CD4-positive, alpha-beta T cell treated with Interleukin-6 for 4 hours (primary cell): Measurements from ENCODE around the gene EOGT.

ENCODE experiments used
- DNase-seq: peaks from one replicate; pipeline ENCODE4 v3.0.0-alpha.2; 2020; ENCODE audit warnings: mixed read lengths

EOGT gene

DNA sequence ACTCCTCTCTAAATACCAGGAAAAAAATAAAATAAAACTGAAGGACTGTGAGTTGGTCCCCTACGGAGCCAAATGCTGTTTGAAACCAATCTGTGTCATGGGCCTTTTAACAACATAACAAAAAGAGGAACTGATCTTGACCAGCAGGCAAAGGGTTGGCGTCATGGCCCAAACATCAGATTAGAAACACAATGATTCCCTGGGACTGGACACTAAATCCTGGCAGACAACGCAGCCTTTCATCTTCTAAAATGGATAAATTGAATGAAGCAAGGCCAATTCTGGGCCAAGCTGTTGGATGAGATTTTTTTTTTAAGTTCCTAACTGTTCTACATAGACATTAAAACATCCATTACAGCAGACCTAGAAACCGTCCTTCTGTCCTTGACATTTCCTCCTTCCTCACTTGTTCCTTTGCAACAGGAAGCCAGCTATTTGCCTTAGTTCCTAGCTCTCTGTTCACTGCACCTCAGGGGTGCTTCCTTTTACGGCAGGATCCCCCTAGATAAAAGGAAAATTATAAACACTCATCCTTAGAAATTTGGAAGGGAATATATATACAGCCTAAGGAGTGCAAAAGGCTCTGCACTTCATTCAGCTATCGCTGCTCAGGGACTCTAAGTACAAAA lies 59.6 kb downstream of the EOGT start:
- no peak for DNase-seq

DNA sequence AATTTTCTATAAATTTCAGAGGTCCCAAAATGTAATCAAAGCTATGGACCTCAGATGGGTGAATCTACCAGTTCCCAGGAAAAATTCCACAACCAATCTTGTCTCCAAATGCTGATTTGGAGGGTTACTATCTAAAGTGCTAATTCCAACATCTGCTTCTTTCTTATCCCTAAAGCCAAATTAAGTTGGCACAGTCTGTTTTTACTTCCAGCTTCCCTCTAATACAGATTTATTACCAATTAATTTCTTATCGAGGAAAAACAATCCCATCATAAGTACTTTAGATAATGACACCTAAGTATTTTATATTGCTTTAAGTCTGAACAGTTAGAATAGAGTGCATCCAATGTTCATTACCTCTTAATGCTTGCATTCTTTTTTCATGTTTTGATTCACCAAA lies 68.3 kb downstream of the EOGT start:
- DNase-seq: no peak

DNA sequence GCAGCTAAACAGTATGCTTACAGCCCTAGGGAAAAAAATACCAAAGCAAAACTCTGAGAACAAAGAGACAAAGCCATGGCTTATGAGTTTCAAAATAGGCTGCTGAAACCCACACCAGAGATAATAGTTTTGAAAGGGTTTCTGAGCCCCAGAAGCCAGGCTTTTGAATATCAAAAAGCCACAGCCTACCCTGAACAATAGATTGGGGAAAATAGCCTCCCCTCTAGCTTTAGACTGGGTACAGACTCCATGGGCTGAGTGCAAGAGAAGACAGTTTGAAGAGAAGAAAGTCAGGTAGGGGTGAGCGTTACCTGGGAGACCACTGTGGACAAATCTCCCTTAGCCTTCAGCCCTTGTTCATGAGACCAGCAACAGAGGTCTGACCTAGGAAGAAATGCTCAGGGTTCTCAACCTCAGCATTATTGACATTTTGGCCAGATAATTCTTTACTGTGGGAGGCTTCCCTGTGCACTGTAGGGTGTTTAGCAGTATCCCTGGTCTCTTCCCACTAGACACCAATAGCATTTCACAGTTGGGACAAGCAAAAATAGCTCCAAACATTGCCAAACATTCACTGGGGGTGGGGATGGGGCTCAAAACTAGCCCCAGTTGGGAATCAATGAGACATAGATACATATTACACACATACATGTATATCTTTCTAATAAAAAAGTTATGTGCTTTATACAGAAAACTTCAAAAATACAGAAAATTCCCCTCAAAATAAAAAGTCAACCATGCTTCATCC lies 69.6 kb downstream of the EOGT start:
- DNase-seq: no peak

DNA sequence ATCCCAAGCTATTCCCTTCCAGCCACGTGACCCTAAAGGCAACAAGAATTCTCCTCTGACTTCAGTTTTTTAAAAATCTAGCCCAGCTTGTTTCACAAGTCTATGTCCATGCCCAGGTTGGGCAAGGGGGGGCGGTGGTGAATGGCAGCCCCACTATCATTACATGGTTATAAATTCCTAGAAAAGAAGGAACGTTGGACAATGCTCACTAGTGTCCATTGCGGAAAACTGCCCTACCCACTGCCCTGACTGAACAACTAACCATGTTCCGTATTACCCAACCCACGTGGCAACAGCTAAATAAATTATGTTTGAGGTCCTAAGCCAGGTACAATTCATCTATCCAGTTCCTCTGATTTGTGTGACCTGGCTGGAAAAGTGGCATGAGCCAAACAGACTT lies 72.4 kb downstream of the EOGT start:
- DNase-seq: no peak

DNA sequence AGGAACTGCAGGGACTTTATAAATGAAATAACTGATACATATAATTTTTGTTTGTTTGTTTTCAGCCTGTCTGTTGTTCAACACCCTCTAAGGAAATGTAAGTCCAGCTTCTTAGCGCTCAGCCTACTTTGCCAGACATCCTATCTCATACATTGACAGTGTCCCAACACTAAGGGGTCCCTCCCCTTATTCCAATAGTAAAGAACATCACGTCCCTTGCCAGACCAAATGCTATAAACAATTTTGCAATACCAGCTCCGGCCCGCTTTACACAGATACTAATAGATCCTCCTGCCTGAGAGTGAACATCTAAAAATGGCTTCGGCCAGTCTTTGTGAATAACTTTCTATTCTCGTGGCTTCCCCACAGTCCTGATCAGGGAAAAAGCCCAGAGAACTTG lies 76.6 kb downstream of the EOGT start:
- no peak for DNase-seq

DNA sequence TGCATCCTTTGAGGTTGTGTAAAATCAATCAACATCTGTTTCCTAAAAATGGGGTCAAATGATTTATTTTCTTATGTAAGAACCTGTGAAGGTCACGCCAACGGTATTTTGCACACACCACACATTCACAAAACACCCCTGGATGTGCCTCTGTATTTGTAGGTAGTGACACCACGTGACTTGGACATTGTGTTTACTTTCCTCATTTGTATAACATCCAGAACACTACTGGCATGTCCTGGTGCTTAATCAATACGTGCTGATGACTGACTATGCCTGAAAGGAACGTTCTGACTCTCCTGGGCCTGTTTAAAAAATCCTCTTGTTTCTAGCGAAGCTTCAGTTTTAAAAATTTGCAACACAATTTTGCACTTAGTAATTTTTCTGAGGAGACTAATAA lies 77.7 kb downstream of the EOGT start:
- no peak for DNase-seq

DNA sequence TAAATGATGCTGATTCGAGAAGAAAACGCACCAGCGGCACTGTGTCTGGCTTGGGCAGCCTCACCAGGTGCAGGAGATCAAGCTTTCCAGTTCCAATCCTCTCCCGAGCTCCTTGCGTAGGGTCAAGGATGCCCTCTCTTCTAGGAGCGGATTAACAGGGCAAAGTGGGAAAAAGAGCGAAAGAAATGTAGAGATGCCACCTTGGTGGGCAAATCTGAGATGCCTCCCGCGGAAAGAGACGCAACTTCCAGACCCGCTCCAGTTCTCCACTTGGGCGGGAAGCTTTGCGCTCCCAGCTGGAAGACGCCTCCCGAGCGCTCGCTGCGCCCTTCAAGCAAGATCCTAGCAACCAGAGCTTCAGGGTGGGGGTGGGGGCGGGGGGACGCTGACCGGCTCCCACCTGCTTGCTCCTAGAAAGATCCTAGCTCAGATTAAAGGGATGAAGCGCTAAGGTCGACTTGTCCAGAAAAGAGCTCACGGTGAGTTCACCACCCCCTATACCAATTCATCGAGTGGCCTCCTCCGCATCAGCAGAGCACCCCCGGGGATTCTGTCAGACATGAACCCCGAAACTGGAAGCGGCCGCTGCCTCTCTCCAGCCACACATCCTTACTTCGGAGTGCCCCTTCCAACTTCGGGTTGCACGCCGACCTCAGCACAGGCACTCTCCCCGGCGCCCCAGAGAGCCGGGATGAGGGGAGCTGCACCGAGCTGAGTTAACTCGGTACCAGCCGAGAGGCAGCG lies 81.9 kb downstream of the EOGT start:
- DNase-seq: no peak
